Loucy (cell line): Measurements from ENCODE around the gene RERE.

Experiments
- H2AFZ ChIP-seq: fragments of 200-600 bp; sonication (generic); 2 replicates; pipeline ENCODE4 v1.6.0; 2016; ENCODE audit warnings: antibody characterized with exemption, mild to moderate bottlenecking, low read length, moderate library complexity
- H3F3A ChIP-seq: fragments of 200-600 bp; 2 replicates; pipeline ENCODE4 v1.6.0; 2016; ENCODE audit warnings: antibody characterized with exemption, low read depth, mild to moderate bottlenecking
- H3K27me3 ChIP-seq: fragments of 200-600 bp; sonication (generic); 2 replicates; pipeline ENCODE4 v1.6.1; 2014; ENCODE audit warnings: low read length, mild to moderate bottlenecking; ENCODE audit not compliant: insufficient read depth, poor library complexity, severe bottlenecking
- H3K36me3 ChIP-seq: fragments of 200-600 bp; sonication (generic); 2 replicates; pipeline ENCODE4 v1.6.1; 2016; ENCODE audit warnings: low read length; ENCODE audit not compliant: insufficient read depth
- H3K4me1 ChIP-seq: fragments of 200-600 bp; sonication (generic); 2 replicates; pipeline ENCODE4 v1.5.1; 2014; ENCODE audit warnings: low read length, mild to moderate bottlenecking; ENCODE audit not compliant: insufficient read depth, poor library complexity, severe bottlenecking
- H3K4me2 ChIP-seq: fragments of 200-600 bp; sonication (generic); 2 replicates; pipeline ENCODE4 v1.6.0; 2014; ENCODE audit warnings: antibody characterized with exemption, low read length, low read depth, mild to moderate bottlenecking; ENCODE audit not compliant: poor library complexity, severe bottlenecking
- H3K4me3 ChIP-seq: fragments of 200-600 bp; sonication (generic); 2 replicates; pipeline ENCODE4 v1.5.1; 2014; ENCODE audit warnings: low read length, mild to moderate bottlenecking, mixed read lengths; ENCODE audit not compliant: poor library complexity, severe bottlenecking
- H3K79me2 ChIP-seq: fragments of 200-600 bp; sonication (generic); 2 replicates; pipeline ENCODE4 v1.6.1; 2014; ENCODE audit warnings: low read length; ENCODE audit not compliant: insufficient read depth
- H3K9ac ChIP-seq: fragments of 200-600 bp; sonication (generic); 2 replicates; pipeline ENCODE4 v1.6.0; 2014; ENCODE audit warnings: mild to moderate bottlenecking, low read depth, low read length, moderate library complexity; ENCODE audit not compliant: poor library complexity, severe bottlenecking
- H3K9me2 ChIP-seq: fragments of 200-600 bp; sonication (generic); replicated peaks from 2 replicates; pipeline ENCODE4 v1.6.1; 2016; ENCODE audit warnings: low read depth, low read length, mixed read lengths
- H3K9me3 ChIP-seq: fragments of 200-600 bp; sonication (generic); 2 replicates; pipeline ENCODE4 v1.6.1; 2014; ENCODE audit warnings: mild to moderate bottlenecking, antibody characterized with exemption, low read length, low read depth; ENCODE audit not compliant: insufficient read depth
- H4K20me1 ChIP-seq: fragments of 200-600 bp; sonication (generic); 2 replicates; pipeline ENCODE4 v1.6.0; 2014; ENCODE audit warnings: antibody characterized with exemption, low read length, mild to moderate bottlenecking; ENCODE audit not compliant: insufficient read depth, poor library complexity, severe bottlenecking
- CTCF ChIP-seq: fragments of 200-600 bp; sonication (generic); conservative IDR thresholded peaks from 2 replicates; pipeline ENCODE4 v1.5.1; 2014; ENCODE audit warnings: mild to moderate bottlenecking, antibody characterized with exemption, low read length
- EZH2phosphoT487 ChIP-seq: fragments of 200-600 bp; IDR thresholded peaks from 2 replicates; pipeline ENCODE4 v1.6.1; 2018; ENCODE audit warnings: antibody characterized with exemption, mild to moderate bottlenecking, moderate library complexity, borderline replicate concordance

Gene RERE

DNA sequence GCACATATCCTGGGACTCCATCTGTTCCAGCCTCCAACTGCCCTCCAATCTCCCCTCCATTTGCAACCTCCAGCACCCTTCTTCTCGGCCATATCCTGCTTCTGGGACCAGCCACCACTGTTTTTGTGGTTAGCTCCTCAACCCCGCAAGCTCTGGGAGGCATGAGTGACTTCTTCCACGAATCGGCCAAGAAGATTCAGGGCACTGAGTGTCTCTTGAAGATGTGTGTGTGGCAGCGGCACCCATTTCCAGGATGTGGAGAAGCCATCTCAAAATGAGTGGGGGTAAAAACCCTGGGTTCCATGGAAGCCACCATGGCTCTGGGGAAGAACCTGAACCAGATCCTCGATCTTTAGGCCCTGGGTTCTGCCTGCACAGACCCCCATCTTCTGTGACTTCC is 304.9 kb downstream of the RERE start:
- peaks cover 12% of the 10 kb centered on the region; the same call in 1 of the 2 replicates for H3K79me2 ChIP-seq
- peaks cover 24% of the 10 kb centered on the region for H3K4me1 ChIP-seq
- no peaks in the 10 kb centered on the region for H3K9me3 ChIP-seq
- H3K4me2 ChIP-seq = no peak overlapping the region
- no peaks in the 10 kb centered on the region for H4K20me1 ChIP-seq
- H3K9ac ChIP-seq = no peak overlapping the region
- no peak for TF ChIP-seq CTCF
- no peak for TF ChIP-seq EZH2phosphoT487
- no peaks in the 10 kb centered on the region for H3K27me3 ChIP-seq
- no peaks in the 10 kb centered on the region; the same call in 1 of the 2 replicates for H3K36me3 ChIP-seq
- no peak overlapping the region for H2AFZ ChIP-seq
- peaks cover 5% of the 10 kb centered on the region; the same call in 1 of the 2 replicates for H3F3A ChIP-seq
- no peaks in the 10 kb centered on the region for H3K9me2 ChIP-seq
- H3K4me3 ChIP-seq = no peak overlapping the region

GRCh38 chr1:8510041-8510823 is 307.2 kb downstream of the RERE start:
- Histone ChIP-seq H3F3A (no peaks in the 10 kb centered on the region), H3K4me2 (no peak overlapping the region), H3K27me3 (no peaks in the 10 kb centered on the region)

GRCh38 chr1:8509579-8509978 is 307.9 kb downstream of the RERE start:
- peaks cover 5% of the 10 kb centered on the region for H3K4me1 ChIP-seq
- no peak overlapping the region for H2AFZ ChIP-seq
- no peak overlapping the region for H3K4me2 ChIP-seq
- H3F3A ChIP-seq = no peaks in the 10 kb centered on the region
- no peaks in the 10 kb centered on the region for H3K27me3 ChIP-seq
- no peak overlapping the region for H3K9ac ChIP-seq
- H3K79me2 ChIP-seq = no peaks in the 10 kb centered on the region
- TF ChIP-seq EZH2phosphoT487 (no peak), CTCF (no peak)
- H3K36me3 ChIP-seq = peaks cover 10% of the 10 kb centered on the region; the same call in 1 of the 2 replicates
- H4K20me1 ChIP-seq = no peaks in the 10 kb centered on the region
- H3K9me2 ChIP-seq = no peaks in the 10 kb centered on the region
- H3K9me3 ChIP-seq = no peaks in the 10 kb centered on the region
- H3K4me3 ChIP-seq = no peak overlapping the region

More at GRCh38 chr1:8510041-8510823, 307.2 kb downstream of the RERE start:
- Histone ChIP-seq H3K9me2 (no peaks in the 10 kb centered on the region), H3K4me3 (no peak overlapping the region), H3K36me3 (peaks cover 10% of the 10 kb centered on the region; the same call in 1 of the 2 replicates), H3K79me2 (peaks cover 6% of the 10 kb centered on the region; the same call in 1 of the 2 replicates), H2AFZ (no peak overlapping the region), H3K9ac (no peak overlapping the region), H3K4me1 (peaks cover 5% of the 10 kb centered on the region), H4K20me1 (no peaks in the 10 kb centered on the region), H3K9me3 (no peaks in the 10 kb centered on the region)
- TF ChIP-seq CTCF (no peak), EZH2phosphoT487 (no peak)
